ENCODE results near the gene EPC2. TPM values are rescaled to one million over a fixed set of nuclear protein-coding genes. Genes with fewer than 3 reads are reported as not detected.

EPC2 gene
- total and polyA plus RNA-seq, 2 experiments from 2014 or later = 6.3 to 27.0 TPM

DNA sequence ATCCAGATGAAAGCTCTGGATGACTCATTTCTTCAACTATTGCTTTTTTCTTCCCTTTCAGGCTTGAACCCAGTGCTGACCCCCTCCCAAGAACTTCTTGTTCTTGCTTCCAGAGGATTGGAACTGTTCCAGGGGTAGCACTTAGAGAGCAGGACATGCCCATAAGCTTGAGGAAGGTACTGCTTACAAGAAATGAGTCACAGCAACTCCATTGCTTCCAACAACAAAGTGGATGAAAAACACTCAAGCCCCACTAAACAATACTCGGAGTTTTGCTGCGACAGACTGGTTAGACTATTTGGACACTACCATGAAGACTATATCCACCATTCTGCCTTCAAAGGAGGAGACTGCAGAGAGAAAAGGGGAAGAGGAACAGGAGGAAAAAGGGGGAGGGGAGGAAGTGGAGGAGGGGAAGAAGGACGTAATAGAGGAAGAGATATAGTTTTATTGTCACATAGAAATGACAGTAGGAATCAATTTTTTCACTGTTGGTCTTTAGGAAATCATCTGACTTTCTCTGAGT lies 1.6 kb upstream of the EPC2 start (continued):
- TF ChIP-seq, protein P1, sequence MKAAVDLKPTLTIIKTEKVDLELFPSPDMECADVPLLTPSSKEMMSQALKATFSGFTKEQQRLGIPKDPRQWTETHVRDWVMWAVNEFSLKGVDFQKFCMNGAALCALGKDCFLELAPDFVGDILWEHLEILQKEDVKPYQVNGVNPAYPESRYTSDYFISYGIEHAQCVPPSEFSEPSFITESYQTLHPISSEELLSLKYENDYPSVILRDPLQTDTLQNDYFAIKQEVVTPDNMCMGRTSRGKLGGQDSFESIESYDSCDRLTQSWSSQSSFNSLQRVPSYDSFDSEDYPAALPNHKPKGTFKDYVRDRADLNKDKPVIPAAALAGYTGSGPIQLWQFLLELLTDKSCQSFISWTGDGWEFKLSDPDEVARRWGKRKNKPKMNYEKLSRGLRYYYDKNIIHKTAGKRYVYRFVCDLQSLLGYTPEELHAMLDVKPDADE (IDR thresholded peaks at IDR 0.05) = no peak
- TF ChIP-seq ZNF331 (CRISPR knock-in tag; IDR thresholded peaks at IDR 0.05; ENCODE audit: low read depth) (no peak), STAT1 (IDR thresholded peaks at IDR 0.05; ENCODE audit: unreplicated experiment) (no peak), EZH2 (IDR thresholded peaks at IDR 0.05; ENCODE audit: low read depth, unreplicated experiment) (no peak)

DNA sequence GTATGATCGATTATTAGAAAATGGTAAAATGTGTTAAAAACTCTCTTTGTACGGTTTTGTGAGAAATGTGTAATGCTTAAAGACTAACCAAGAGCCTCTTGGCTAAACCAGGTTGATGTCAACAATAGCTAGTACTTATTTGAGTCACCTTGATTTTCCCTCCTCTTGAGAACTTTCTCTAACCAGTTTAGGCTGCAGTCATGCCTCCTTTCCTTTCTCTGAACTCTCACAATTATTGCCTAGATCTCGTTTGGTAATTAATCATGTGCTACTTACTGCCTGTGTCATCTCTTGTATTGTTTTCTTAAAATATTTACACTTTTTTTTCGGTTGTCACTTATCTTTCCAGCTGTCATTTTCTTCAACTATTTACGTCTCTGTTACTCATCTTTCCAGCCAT lies 1.1 kb upstream of the EPC2 start:
- H2AFZ ChIP-seq = peak overlapping the region; percentile 11
- 0 out of 2 replicates have a peak, but pooled peaks cover 3% of the 10 kb centered on the region for H3F3A ChIP-seq (replicated peaks; ENCODE audit: low read depth)
- H3K9me3 Mint-ChIP-seq = no peaks in the 10 kb centered on the region; the same call in 2 of the 3 replicates
- H4K20me1 ChIP-seq (replicated peaks; ENCODE audit: insufficient read depth) = peaks cover 25% of the 10 kb centered on the region
- H3K4me1 ChIP-seq (ENCODE audit: insufficient read depth) = peaks cover 27% of the 10 kb centered on the region
- H3K9me2 ChIP-seq (ENCODE audit: insufficient read depth) = no peaks in the 10 kb centered on the region
- peak overlapping the region; percentile 86 for H3K4me3 Mint-ChIP-seq
- no peak for DNase-seq (ENCODE audit: low spot score)
- peaks cover 25% of the 10 kb centered on the region for H3K4me1 Mint-ChIP-seq
- peaks cover 31% of the 10 kb centered on the region for H3K79me2 ChIP-seq (replicated peaks; ENCODE audit: insufficient read depth)
- no peak for ATAC-seq
- H3K4me3 ChIP-seq = peak overlapping the region; percentile 94
- H3K27ac Mint-ChIP-seq = no peak overlapping the region
- peaks cover 9% of the 10 kb centered on the region for H3K27me3 Mint-ChIP-seq (ENCODE audit: insufficient read depth, low read depth, poor library complexity)
- H3K27ac ChIP-seq (ENCODE audit: low read depth) = no peak overlapping the region
- no peaks in the 10 kb centered on the region for H3K36me3 ChIP-seq (ENCODE audit: insufficient read depth)
- H3K36me3 Mint-ChIP-seq (ENCODE audit: low read depth) = no peaks in the 10 kb centered on the region
- H3K27me3 ChIP-seq (ENCODE audit: insufficient read depth) = peaks cover 3% of the 10 kb centered on the region; the same call in 1 of the 2 replicates
- H3K4me2 ChIP-seq = peak overlapping the region; percentile 81
- TF ChIP-seq, protein P2, sequence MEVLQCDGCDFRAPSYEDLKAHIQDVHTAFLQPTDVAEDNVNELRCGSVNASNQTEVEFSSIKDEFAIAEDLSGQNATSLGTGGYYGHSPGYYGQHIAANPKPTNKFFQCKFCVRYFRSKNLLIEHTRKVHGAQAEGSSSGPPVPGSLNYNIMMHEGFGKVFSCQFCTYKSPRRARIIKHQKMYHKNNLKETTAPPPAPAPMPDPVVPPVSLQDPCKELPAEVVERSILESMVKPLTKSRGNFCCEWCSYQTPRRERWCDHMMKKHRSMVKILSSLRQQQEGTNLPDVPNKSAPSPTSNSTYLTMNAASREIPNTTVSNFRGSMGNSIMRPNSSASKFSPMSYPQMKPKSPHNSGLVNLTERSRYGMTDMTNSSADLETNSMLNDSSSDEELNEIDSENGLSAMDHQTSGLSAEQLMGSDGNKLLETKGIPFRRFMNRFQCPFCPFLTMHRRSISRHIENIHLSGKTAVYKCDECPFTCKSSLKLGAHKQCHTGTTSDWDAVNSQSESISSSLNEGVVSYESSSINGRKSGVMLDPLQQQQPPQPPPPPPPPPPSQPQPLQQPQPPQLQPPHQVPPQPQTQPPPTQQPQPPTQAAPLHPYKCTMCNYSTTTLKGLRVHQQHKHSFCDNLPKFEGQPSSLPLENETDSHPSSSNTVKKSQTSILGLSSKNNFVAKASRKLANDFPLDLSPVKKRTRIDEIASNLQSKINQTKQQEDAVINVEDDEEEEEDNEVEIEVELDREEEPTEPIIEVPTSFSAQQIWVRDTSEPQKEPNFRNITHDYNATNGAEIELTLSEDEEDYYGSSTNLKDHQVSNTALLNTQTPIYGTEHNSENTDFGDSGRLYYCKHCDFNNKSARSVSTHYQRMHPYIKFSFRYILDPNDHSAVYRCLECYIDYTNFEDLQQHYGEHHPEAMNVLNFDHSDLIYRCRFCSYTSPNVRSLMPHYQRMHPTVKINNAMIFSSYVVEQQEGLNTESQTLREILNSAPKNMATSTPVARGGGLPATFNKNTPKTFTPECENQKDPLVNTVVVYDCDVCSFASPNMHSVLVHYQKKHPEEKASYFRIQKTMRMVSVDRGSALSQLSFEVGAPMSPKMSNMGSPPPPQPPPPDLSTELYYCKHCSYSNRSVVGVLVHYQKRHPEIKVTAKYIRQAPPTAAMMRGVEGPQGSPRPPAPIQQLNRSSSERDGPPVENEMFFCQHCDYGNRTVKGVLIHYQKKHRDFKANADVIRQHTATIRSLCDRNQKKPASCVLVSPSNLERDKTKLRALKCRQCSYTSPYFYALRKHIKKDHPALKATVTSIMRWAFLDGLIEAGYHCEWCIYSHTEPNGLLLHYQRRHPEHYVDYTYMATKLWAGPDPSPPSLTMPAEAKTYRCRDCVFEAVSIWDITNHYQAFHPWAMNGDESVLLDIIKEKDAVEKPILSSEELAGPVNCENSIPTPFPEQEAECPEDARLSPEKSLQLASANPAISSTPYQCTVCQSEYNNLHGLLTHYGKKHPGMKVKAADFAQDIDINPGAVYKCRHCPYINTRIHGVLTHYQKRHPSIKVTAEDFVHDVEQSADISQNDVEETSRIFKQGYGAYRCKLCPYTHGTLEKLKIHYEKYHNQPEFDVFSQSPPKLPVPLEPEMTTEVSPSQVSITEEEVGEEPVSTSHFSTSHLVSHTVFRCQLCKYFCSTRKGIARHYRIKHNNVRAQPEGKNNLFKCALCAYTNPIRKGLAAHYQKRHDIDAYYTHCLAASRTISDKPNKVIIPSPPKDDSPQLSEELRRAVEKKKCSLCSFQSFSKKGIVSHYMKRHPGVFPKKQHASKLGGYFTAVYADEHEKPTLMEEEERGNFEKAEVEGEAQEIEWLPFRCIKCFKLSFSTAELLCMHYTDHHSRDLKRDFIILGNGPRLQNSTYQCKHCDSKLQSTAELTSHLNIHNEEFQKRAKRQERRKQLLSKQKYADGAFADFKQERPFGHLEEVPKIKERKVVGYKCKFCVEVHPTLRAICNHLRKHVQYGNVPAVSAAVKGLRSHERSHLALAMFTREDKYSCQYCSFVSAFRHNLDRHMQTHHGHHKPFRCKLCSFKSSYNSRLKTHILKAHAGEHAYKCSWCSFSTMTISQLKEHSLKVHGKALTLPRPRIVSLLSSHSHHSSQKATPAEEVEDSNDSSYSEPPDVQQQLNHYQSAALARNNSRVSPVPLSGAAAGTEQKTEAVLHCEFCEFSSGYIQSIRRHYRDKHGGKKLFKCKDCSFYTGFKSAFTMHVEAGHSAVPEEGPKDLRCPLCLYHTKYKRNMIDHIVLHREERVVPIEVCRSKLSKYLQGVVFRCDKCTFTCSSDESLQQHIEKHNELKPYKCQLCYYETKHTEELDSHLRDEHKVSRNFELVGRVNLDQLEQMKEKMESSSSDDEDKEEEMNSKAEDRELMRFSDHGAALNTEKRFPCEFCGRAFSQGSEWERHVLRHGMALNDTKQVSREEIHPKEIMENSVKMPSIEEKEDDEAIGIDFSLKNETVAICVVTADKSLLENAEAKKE (CRISPR knock-in tag; IDR thresholded peaks at IDR 0.05) = no peak
- TF ChIP-seq ZNF331 (CRISPR knock-in tag; IDR thresholded peaks at IDR 0.05; ENCODE audit: low read depth) (no peak), NANOG (IDR thresholded peaks at IDR 0.05; ENCODE audit: borderline replicate concordance) (no peak), ZNF114 (CRISPR knock-in tag; IDR thresholded peaks at IDR 0.05) (no peak), STAT1 (IDR thresholded peaks at IDR 0.05; ENCODE audit: unreplicated experiment) (no peak), EZH2phosphoT487 (IDR thresholded peaks at IDR 0.05; ENCODE audit: unreplicated experiment) (no peak), CREB1 (CRISPR knock-in tag; IDR thresholded peaks at IDR 0.05; ENCODE audit: low read depth) (no peak), JUNB (IDR thresholded peaks at IDR 0.05; ENCODE audit: unreplicated experiment) (no peak), EZH2 (IDR thresholded peaks at IDR 0.05; ENCODE audit: low read depth, unreplicated experiment) (no peak), POLR2AphosphoS5 (IDR thresholded peaks at IDR 0.05; ENCODE audit: low read depth) (no peak)
- TF ChIP-seq, protein P3, sequence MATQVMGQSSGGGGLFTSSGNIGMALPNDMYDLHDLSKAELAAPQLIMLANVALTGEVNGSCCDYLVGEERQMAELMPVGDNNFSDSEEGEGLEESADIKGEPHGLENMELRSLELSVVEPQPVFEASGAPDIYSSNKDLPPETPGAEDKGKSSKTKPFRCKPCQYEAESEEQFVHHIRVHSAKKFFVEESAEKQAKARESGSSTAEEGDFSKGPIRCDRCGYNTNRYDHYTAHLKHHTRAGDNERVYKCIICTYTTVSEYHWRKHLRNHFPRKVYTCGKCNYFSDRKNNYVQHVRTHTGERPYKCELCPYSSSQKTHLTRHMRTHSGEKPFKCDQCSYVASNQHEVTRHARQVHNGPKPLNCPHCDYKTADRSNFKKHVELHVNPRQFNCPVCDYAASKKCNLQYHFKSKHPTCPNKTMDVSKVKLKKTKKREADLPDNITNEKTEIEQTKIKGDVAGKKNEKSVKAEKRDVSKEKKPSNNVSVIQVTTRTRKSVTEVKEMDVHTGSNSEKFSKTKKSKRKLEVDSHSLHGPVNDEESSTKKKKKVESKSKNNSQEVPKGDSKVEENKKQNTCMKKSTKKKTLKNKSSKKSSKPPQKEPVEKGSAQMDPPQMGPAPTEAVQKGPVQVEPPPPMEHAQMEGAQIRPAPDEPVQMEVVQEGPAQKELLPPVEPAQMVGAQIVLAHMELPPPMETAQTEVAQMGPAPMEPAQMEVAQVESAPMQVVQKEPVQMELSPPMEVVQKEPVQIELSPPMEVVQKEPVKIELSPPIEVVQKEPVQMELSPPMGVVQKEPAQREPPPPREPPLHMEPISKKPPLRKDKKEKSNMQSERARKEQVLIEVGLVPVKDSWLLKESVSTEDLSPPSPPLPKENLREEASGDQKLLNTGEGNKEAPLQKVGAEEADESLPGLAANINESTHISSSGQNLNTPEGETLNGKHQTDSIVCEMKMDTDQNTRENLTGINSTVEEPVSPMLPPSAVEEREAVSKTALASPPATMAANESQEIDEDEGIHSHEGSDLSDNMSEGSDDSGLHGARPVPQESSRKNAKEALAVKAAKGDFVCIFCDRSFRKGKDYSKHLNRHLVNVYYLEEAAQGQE (IDR thresholded peaks at IDR 0.05; ENCODE audit: unreplicated experiment) = no peak
- TF ChIP-seq, protein P1 (IDR thresholded peaks at IDR 0.05) = no peak

All from GM23338 (cell line).